ENCODE measurements around the gene APOA5. TPM values are rescaled to one million over a fixed set of nuclear protein-coding genes. Genes with fewer than 3 reads are reported as not detected.

APOA5 gene
- total RNA-seq, 4 donors from 2014 or later = not detected

- no peak for ATAC-seq
- Histone ChIP-seq H3K4me3 (no peak overlapping the region), H3K27me3 (no peaks in the 10 kb centered on the region), H3K36me3 (peaks cover 4 to 100% of the 10 kb centered on the region in 2 donors), H3K27ac (no peak overlapping the region), H3K9me3 (no peaks in the 10 kb centered on the region), H3K4me1 (no peaks in the 10 kb centered on the region)
- WGBS, 2 donors (ENCODE audit: low coverage in 1 of 2) = 83 to 86% methylated on average over 1 to 2 of the region's 2 CpGs
- no peak for TF ChIP-seq POLR2AphosphoS5 (IDR thresholded peaks at IDR 0.05)
- TF ChIP-seq POLR2A (IDR thresholded peaks at IDR 0.05) = no peak
Observed at GRCh38 chr11:116750070-116750718, 41.5 kb downstream of the APOA5 start.

- Histone ChIP-seq H3K27ac (no peak overlapping the region), H3K4me1 (peaks cover 0 to 7% (median 0%) of the 10 kb centered on the region in 3 donors), H3K4me3 (no peak overlapping the region), H3K9me3 (no peaks in the 10 kb centered on the region), H3K36me3 (peaks cover 0 to 19% of the 10 kb centered on the region in 2 donors), H3K27me3 (no peaks in the 10 kb centered on the region)
- WGBS, 2 donors (ENCODE audit: low coverage in 1 of 2) = 75 to 86% methylated on average over 6 of the region's 6 CpGs
- TF ChIP-seq EP300 (IDR thresholded peaks at IDR 0.05) (no peak), CTCF (IDR thresholded peaks at IDR 0.05) (no peak), POLR2AphosphoS5 (IDR thresholded peaks at IDR 0.05) (no peak), POLR2A (IDR thresholded peaks at IDR 0.05) (no peak)
- ATAC-seq = no peak
Observed at GRCh38 chr11:116742104-116742503, 49.6 kb downstream of the APOA5 start.

GRCh38 chr11:116740741-116741140 lies 50.9 kb downstream of the APOA5 start:
- WGBS, 2 donors (ENCODE audit: low coverage in 1 of 2) = 40 to 57% methylated on average over 1 to 2 of the region's 4 CpGs
- peaks cover 0 to 7% (median 0%) of the 10 kb centered on the region in 3 donors for H3K4me1 ChIP-seq
- H3K4me3 ChIP-seq = no peak overlapping the region
- H3K27ac ChIP-seq = no peak overlapping the region
- H3K9me3 ChIP-seq = no peaks in the 10 kb centered on the region
- ATAC-seq = no peak
- H3K27me3 ChIP-seq = no peaks in the 10 kb centered on the region
- peaks cover 0 to 5% of the 10 kb centered on the region in 2 donors for H3K36me3 ChIP-seq
- TF ChIP-seq POLR2AphosphoS5 (IDR thresholded peaks at IDR 0.05) (no peak), EP300 (IDR thresholded peaks at IDR 0.05) (no peak)

Other genes with a start within 250 kb of the APOA5 start
- gene BUD13, start 18.9 kb downstream of the APOA5 start, total RNA-seq = 10 to 100 TPM; 13.5 to 17.3 (median 15.8) TPM
- 10 to 100 TPM; 18.1 to 45.9 (median 39.2) TPM for gene ZPR1, start 3.9 kb downstream of the APOA5 start, total RNA-seq
- under 1 TPM in 1 of 4 donors, not detected in 3; 0.19 TPM for gene APOA4, start 31.4 kb upstream of the APOA5 start, total RNA-seq
- 1 to 10 TPM in 1 of 4 donors, not detected in 3; 1.1 TPM for gene APOC3, start 38.0 kb upstream of the APOA5 start, total RNA-seq
- 1 to 10 TPM in 1 of 4 donors, not detected in 3; 1.3 TPM for gene APOA1, start 45.7 kb upstream of the APOA5 start, total RNA-seq